ENCODE results near the gene IL17C. TPM values are rescaled to one million over a fixed set of nuclear protein-coding genes. Genes with fewer than 3 reads are reported as not detected.

Gene IL17C
- total and polyA plus RNA-seq, 9 of the 15 experiments (the other 6 are each of a cell fraction or from before 2014, with no cell fraction given) = not detected

- TF ChIP-seq RBFOX2 (IDR thresholded peaks at IDR 0.05; ENCODE audit: low read depth, low read length) (peak; percentile 31; the same call in 1 of the 2 replicates), POLR2G (IDR thresholded peaks at IDR 0.05; ENCODE audit: low read depth, low read length) (peak; percentile 59), POLR2A (conservative IDR thresholded peaks at IDR 0.05) (0 out of 2 replicates have a peak, but pooled peaks have one; percentile 4), ZNF445 (CRISPR knock-in tag; IDR thresholded peaks at IDR 0.05; ENCODE audit: low read depth) (no peak)
- WGBS (ENCODE audit: insufficient coverage, low coverage, missing lambda C conversion rate) = 69% methylated on average over 20 of the region's 22 CpGs
- H4K20me1 ChIP-seq (replicated peaks; ENCODE audit: control insufficient read depth, insufficient read depth, low read length) = no peaks in the 10 kb centered on the region; the same call in 1 of the 2 replicates
- ChIA-PET CTCF (ENCODE audit: low intra/inter-chr PET ratio) (no interaction called here), POLR2A (interaction anchor here (0.6 kb wide), 1 partner anchor 17 kb away, joined by 3 read pairs; no protein-coding TSS in a partner anchor)
- no peak for FAIRE-seq
- H3K36me3 ChIP-seq (ENCODE audit: control insufficient read depth, insufficient read depth, low read length) = peaks cover 3% of the 10 kb centered on the region; the same call in 1 of the 3 replicates
- no peaks in the 10 kb centered on the region for H3K9me1 ChIP-seq (ENCODE audit: control insufficient read depth, insufficient read depth, low read length)
- H3K4me2 ChIP-seq (ENCODE audit: insufficient read depth, low read length) = no peak overlapping the region
- intact Hi-C loops (cut with micrococcal nuclease) = no loop called here
- no peak for ATAC-seq
- no TSS peak for BruUV-seq (replicated peaks)
- peak overlapping the region in 1 of 2 experiments; percentile 76; a peak in 2 of 4 replicates for H3K9ac ChIP-seq (ENCODE audit: insufficient read depth in 1 of 2, low read depth in 2 of 2, low read length in 2 of 2)
- DNase-seq (ENCODE audit: extremely low read depth in 1 of 4, low spot score in 3 of 4) = no peak
- H3K4me1 ChIP-seq (replicated peaks in 1 of 2; ENCODE audit: control insufficient read depth in 2 of 2, insufficient read depth in 2 of 2, low read length in 2 of 2) = peaks cover 0 to 45% of the 10 kb centered on the region in 2 experiments; a peak in 2 of 5 replicates
- no peak overlapping the region for H2AFZ ChIP-seq (ENCODE audit: low read depth, low read length)
- no peaks in the 10 kb centered on the region for H3K79me2 ChIP-seq (ENCODE audit: control insufficient read depth, insufficient read depth, low read length)
- no peaks in the 10 kb centered on the region for H3K27me3 ChIP-seq (ENCODE audit: control insufficient read depth in 2 of 2, insufficient read depth in 2 of 2, low read length in 2 of 2)
- H3K9me3 ChIP-seq (replicated peaks; ENCODE audit: control insufficient read depth, insufficient read depth, low read depth, low read length) = no peaks in the 10 kb centered on the region
- in situ Hi-C loops (cut with MboI) = no loop called here
- no peak overlapping the region for H3K4me3 ChIP-seq
- H3K27ac ChIP-seq (ENCODE audit: extremely low read depth, low read depth, low read length) = no peak overlapping the region
Observed at GRCh38 chr16:88676502-88677242, 38.3 kb downstream of the IL17C start.

GRCh38 chr16:88677721-88678120, 39.3 kb downstream of the IL17C start:
- in situ Hi-C loops (cut with MboI) (no loop called here), intact Hi-C loops (cut with micrococcal nuclease) (no loop called here)
- FAIRE-seq (no peak), ATAC-seq (no peak), DNase-seq (ENCODE audit: extremely low read depth in 1 of 4, low spot score in 3 of 4) (no peak)
- H3K36me3 ChIP-seq (ENCODE audit: control insufficient read depth, insufficient read depth, low read length) = peaks cover 3% of the 10 kb centered on the region; the same call in 1 of the 3 replicates
- no peak overlapping the region for H3K4me3 ChIP-seq
- BruUV-seq (replicated peaks) = no TSS peak
- no peaks in the 10 kb centered on the region for H3K27me3 ChIP-seq (ENCODE audit: control insufficient read depth in 2 of 2, insufficient read depth in 2 of 2, low read length in 2 of 2)
- no peak overlapping the region for H3K4me2 ChIP-seq (ENCODE audit: insufficient read depth, low read length)
- no peak overlapping the region for H3K27ac ChIP-seq (ENCODE audit: extremely low read depth, low read depth, low read length)
- no peaks in the 10 kb centered on the region; the same call in 1 of the 2 replicates for H4K20me1 ChIP-seq (replicated peaks; ENCODE audit: control insufficient read depth, insufficient read depth, low read length)
- H3K79me2 ChIP-seq (ENCODE audit: control insufficient read depth, insufficient read depth, low read length) = no peaks in the 10 kb centered on the region
- no peak overlapping the region for H3K9ac ChIP-seq (ENCODE audit: insufficient read depth in 1 of 2, low read depth in 2 of 2, low read length in 2 of 2)
- no peaks in the 10 kb centered on the region for H3K9me1 ChIP-seq (ENCODE audit: control insufficient read depth, insufficient read depth, low read length)
- peaks cover 0 to 43% of the 10 kb centered on the region in 2 experiments; a peak in 2 of 5 replicates for H3K4me1 ChIP-seq (replicated peaks in 1 of 2; ENCODE audit: control insufficient read depth in 2 of 2, insufficient read depth in 2 of 2, low read length in 2 of 2)
- POLR2A ChIA-PET = interaction anchor here (0.7 to 1.8 kb wide), 3 partner anchors 15 to 132 kb away, joined by 3 to 10 read pairs (median 4); partner anchors contain the start of gene MVD
- WGBS (ENCODE audit: insufficient coverage, low coverage, missing lambda C conversion rate) = 67% methylated on average over 13 of the region's 13 CpGs
- CTCF ChIA-PET (ENCODE audit: low intra/inter-chr PET ratio) = no interaction called here
- no peaks in the 10 kb centered on the region for H3K9me3 ChIP-seq (replicated peaks; ENCODE audit: control insufficient read depth, insufficient read depth, low read depth, low read length)
- H2AFZ ChIP-seq (ENCODE audit: low read depth, low read length) = no peak overlapping the region
- TF ChIP-seq TFAM (CRISPR knock-in tag; conservative IDR thresholded peaks at IDR 0.05) = no peak
- no peak for TF ChIP-seq MTF1 (CRISPR knock-in tag; IDR thresholded peaks at IDR 0.05; ENCODE audit: borderline replicate concordance)
- no peak for TF ChIP-seq DMBX1 (CRISPR knock-in tag; IDR thresholded peaks at IDR 0.05; ENCODE audit: borderline replicate concordance)
- no peak for TF ChIP-seq ERF (CRISPR knock-in tag; IDR thresholded peaks at IDR 0.05)
- TF ChIP-seq, protein P1, sequence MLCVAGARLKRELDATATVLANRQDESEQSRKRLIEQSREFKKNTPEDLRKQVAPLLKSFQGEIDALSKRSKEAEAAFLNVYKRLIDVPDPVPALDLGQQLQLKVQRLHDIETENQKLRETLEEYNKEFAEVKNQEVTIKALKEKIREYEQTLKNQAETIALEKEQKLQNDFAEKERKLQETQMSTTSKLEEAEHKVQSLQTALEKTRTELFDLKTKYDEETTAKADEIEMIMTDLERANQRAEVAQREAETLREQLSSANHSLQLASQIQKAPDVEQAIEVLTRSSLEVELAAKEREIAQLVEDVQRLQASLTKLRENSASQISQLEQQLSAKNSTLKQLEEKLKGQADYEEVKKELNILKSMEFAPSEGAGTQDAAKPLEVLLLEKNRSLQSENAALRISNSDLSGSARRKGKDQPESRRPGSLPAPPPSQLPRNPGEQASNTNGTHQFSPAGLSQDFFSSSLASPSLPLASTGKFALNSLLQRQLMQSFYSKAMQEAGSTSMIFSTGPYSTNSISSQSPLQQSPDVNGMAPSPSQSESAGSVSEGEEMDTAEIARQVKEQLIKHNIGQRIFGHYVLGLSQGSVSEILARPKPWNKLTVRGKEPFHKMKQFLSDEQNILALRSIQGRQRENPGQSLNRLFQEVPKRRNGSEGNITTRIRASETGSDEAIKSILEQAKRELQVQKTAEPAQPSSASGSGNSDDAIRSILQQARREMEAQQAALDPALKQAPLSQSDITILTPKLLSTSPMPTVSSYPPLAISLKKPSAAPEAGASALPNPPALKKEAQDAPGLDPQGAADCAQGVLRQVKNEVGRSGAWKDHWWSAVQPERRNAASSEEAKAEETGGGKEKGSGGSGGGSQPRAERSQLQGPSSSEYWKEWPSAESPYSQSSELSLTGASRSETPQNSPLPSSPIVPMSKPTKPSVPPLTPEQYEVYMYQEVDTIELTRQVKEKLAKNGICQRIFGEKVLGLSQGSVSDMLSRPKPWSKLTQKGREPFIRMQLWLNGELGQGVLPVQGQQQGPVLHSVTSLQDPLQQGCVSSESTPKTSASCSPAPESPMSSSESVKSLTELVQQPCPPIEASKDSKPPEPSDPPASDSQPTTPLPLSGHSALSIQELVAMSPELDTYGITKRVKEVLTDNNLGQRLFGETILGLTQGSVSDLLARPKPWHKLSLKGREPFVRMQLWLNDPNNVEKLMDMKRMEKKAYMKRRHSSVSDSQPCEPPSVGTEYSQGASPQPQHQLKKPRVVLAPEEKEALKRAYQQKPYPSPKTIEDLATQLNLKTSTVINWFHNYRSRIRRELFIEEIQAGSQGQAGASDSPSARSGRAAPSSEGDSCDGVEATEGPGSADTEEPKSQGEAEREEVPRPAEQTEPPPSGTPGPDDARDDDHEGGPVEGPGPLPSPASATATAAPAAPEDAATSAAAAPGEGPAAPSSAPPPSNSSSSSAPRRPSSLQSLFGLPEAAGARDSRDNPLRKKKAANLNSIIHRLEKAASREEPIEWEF (CRISPR knock-in tag; IDR thresholded peaks at IDR 0.05) = no peak
- TF ChIP-seq RFX5 (IDR thresholded peaks at IDR 0.05; ENCODE audit: low read depth, low read length) = no peak

Data from K562 (cell line).